K562 (cell line): ENCODE results near the gene TMEM234. TPM values are rescaled to one million over a fixed set of nuclear protein-coding genes. Genes with fewer than 3 reads are reported as not detected.
A peak's percentile ranks its signal among the peaks of the same experiment; 100 is the strongest.

ENCODE experiments used
- BMI1 ChIP-seq: fragments of 150-350 bp; IDR thresholded peaks from 2 replicates; pipeline ENCODE4 v1.6.1; 2014; ENCODE audit warnings: low read length
- CREB1 ChIP-seq, 2 experiments: sonication (generic) in 1 of 2; formaldehyde crosslinking in 1 of 2; IDR thresholded peaks; 2 replicates each; pipeline versions ENCODE4 v1.6.1 to v1.8.0; 2012 to 2022; ENCODE audit warnings: inconsistent platforms in 1 of 2, mild to moderate bottlenecking in 1 of 2, missing genetic modification reagents in 1 of 2, moderate library complexity in 1 of 2
- EZH2 ChIP-seq: IDR thresholded peaks from 2 replicates; pipeline ENCODE4 v1.6.1; 2012; ENCODE audit warnings: low read depth, mild to moderate bottlenecking, inconsistent platforms, low read length, borderline replicate concordance
- FOXA3 ChIP-seq, 2 experiments: fragments of 450-650 bp in 1 of 2; sonication (generic) in 1 of 2; formaldehyde crosslinking; IDR thresholded peaks in 1 of 2; conservative IDR thresholded peaks in 1 of 2; 2 replicates each; pipeline versions ENCODE4 v1.4.0 to v1.8.0; 2020 to 2022; ENCODE audit warnings: mild to moderate bottlenecking in 2 of 2, missing genetic modification reagents in 1 of 2
- HIVEP1 ChIP-seq: fragments of 250-450 bp; sonication (Bioruptor Pico); IDR thresholded peaks from 2 replicates; pipeline ENCODE4 v1.4.0; 2020; ENCODE audit warnings: mild to moderate bottlenecking
- MTA1 ChIP-seq: fragments of 450-650 bp; IDR thresholded peaks from 2 replicates; pipeline ENCODE4 v1.6.1; 2017; ENCODE audit warnings: borderline replicate concordance
- MTF1 ChIP-seq: fragments of 250-450 bp; sonication (Bioruptor Pico); IDR thresholded peaks from 2 replicates; pipeline ENCODE4 v1.9.0; 2021; ENCODE audit warnings: moderate library complexity, mild to moderate bottlenecking, inconsistent platforms, borderline replicate concordance
- PHF8 ChIP-seq: fragments of 200-600 bp; sonication (generic); IDR thresholded peaks from 2 replicates; pipeline ENCODE4 v1.6.1; 2012; ENCODE audit warnings: mixed run types, mild to moderate bottlenecking, inconsistent platforms, low read length, moderate library complexity, borderline replicate concordance
- REST ChIP-seq, 2 experiments: fragments of 450-650 bp; formaldehyde crosslinking in 1 of 2; IDR thresholded peaks; 2 replicates each; pipeline versions ENCODE4 v1.4.0 to v1.6.1; 2014 to 2020; ENCODE audit warnings: mild to moderate bottlenecking in 2 of 2, borderline replicate concordance in 1 of 2, low read depth in 1 of 2
- STAT6 ChIP-seq: sonication (generic); formaldehyde crosslinking; IDR thresholded peaks from 2 replicates; pipeline ENCODE4 v1.8.1; 2023; ENCODE audit warnings: mild to moderate bottlenecking, missing genetic modification reagents
- TAL1 ChIP-seq: fragments of 450-650 bp; IDR thresholded peaks from 2 replicates; pipeline ENCODE4 v1.6.1; 2016; ENCODE audit warnings: mild to moderate bottlenecking
- TRIM28 ChIP-seq: fragments of 450-650 bp; IDR thresholded peaks from 2 replicates; pipeline ENCODE4 v1.6.1; 2017
- ZC3H4 ChIP-seq: sonication (generic); formaldehyde crosslinking; IDR thresholded peaks from 2 replicates; pipeline ENCODE4 v1.9.0; 2021; ENCODE audit warnings: missing genetic modification reagents, borderline replicate concordance
- ZFP36 ChIP-seq: fragments of 150-350 bp; IDR thresholded peaks from 2 replicates; pipeline ENCODE4 v1.6.1; 2018; ENCODE audit warnings: low read length, low read depth; ENCODE audit not compliant: partially characterized antibody
- ZFX ChIP-seq: sonication (generic); formaldehyde crosslinking; IDR thresholded peaks from 2 replicates; pipeline ENCODE4 v1.8.0; 2022; ENCODE audit warnings: mild to moderate bottlenecking, missing genetic modification reagents, moderate library complexity
- polyA plus RNA-seq, 8 experiments: library from polyadenylated mRNA; depleted of rRNA in 4 of 8; stranded (reverse) in 5 of 8; unstranded in 3 of 8; fragments of >200 nt; fragmentation: Nextera tagmentation in 2 of 8; fragmentation: Illumina TruSeq in 1 of 8; extraction: Ambion mirVana in 2 of 8; extraction: Trizol in 1 of 8; gene quantifications; 2 replicates each; pipeline versions ENCODE4 v1.2.1 to v1.2.3, GENCODE V29; 2011 to 2014; ENCODE audit warnings: inconsistent platforms in 1 of 8, missing spikeins in 1 of 8
- total RNA-seq, 7 experiments: library from RNA; depleted of rRNA in 6 of 7; stranded (reverse); fragments of >200 nt in 6 of 7; fragmentation: Illumina TruSeq in 2 of 7; extraction: Trizol in 2 of 7; gene quantifications; 2 replicates each; pipeline versions ENCODE4 v1.2.1 to v1.2.3, GENCODE V29; 2011 to 2021; ENCODE audit warnings: low replicate concordance in 1 of 7

TMEM234 gene
- total and polyA plus RNA-seq, 9 of the 15 experiments (the other 6 are each of a cell fraction or from before 2014, with no cell fraction given), result 5.0 to 12.9 (median 7.6) TPM

DNA sequence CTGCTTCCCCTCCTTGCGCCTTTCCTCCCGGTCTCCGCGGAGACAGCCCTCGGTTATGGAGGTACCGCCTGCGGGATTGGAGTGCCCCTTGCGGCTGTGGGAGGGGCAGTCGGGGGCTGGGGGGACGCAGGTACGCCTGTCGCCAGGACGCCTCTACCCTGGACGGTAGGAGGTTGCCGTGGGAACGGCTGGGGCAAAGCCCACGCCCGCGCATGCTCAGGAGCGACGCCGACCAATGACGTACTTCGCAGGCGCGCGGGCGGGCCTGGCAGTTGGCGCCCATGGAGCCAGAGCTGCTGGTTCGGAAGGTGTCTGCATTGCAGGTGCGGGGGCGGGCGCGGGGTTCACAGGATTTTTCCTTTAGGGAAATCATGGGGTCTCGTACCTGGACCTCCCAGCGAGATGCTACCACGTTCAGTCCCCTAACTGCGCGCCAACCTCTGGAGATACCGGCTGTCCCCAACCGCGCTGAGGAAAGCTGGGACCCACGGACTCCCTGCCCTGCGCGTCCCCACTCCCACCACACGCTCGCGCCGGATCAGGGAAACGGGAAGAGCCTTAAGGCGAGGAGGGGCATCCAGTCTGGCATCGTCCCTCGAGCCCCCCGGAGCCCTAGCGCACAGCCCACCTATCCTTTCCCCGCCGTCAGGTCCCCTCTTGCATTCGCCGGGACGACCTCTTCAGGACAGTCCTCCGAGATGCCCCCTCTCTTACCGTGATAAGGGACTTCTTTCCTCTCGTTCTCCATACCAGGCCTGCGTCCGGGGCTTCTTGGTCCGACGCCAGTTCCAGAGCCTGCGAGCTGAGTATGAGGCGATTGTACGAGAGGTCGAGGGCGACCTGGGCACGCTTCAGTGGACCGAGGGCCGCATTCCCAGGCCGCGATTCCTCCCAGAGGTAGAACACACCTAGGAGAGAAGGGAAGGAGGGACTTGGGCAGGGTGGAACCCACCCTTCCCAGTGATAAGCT, 16.5 kb downstream of the TMEM234 start, which contains the start of gene IQCC (continued):
- TF ChIP-seq PHF8 (peak; percentile 89; the same call in 1 of the 2 replicates), ZFP36 (no peak), EZH2 (no peak), MTA1 (peak; percentile 98), ZC3H4 (CRISPR knock-in tag) (peak; percentile 59; the same call in 1 of the 2 replicates), FOXA3 (CRISPR knock-in tag; conservative IDR thresholded peaks at IDR 0.05 in 1 of 2, IDR thresholded peaks at IDR 0.05 in 1 of 2) (peak in 1 of 2 experiments; percentile 64; a peak in 1 of 4 replicates), HIVEP1 (CRISPR knock-in tag) (no peak), MTF1 (CRISPR knock-in tag) (no peak), TAL1 (no peak), TRIM28 (0 out of 2 replicates have a peak, but pooled peaks have one; percentile 35), STAT6 (peak; percentile 50; the same call in 1 of the 2 replicates), BMI1 (peak; percentile 94), CREB1 (IDR thresholded peaks at IDR 0.05) (peak; percentile 96), CREB1 (CRISPR knock-in tag; IDR thresholded peaks at IDR 0.05) (peak; percentile 98), ZFX (CRISPR knock-in tag) (peak; percentile 96), REST (IDR thresholded peaks at IDR 0.05; ENCODE audit: borderline replicate concordance) (no peak), REST (CRISPR knock-in tag; IDR thresholded peaks at IDR 0.05; ENCODE audit: low read depth) (peak; percentile 30; the same call in 1 of the 2 replicates)
